ENCODE data around the gene NHS. TPM values are rescaled to one million over a fixed set of nuclear protein-coding genes. Genes with fewer than 3 reads are reported as not detected.

NHS gene
- total RNA-seq, 3 donors from 2014 or later, result 8.5 to 11.2 (median 8.8) TPM

- H3K27me3 ChIP-seq, result peaks cover 0 to 11% of the 10 kb centered on the region in 2 donors
- no peaks in the 10 kb centered on the region for H3K36me3 ChIP-seq
- H3K9me3 ChIP-seq, result no peaks in the 10 kb centered on the region
- no peak overlapping the region for H3K27ac ChIP-seq
- TF ChIP-seq POLR2A (IDR thresholded peaks at IDR 0.05), result no peak
- intact Hi-C loops (cut with DNase I; ENCODE audit: low total_unique reads), result no loop called here
- no peaks in the 10 kb centered on the region for H3K4me1 ChIP-seq
- DNase-seq (ENCODE audit: low spot score in 2 of 2), result no peak
- H3K4me3 ChIP-seq, result no peak overlapping the region
Measured at GRCh38 chrX:17520016-17520615, 145.1 kb downstream of the NHS start.

GRCh38 chrX:17521871-17522693, 147.1 kb downstream of the NHS start:
- Histone ChIP-seq H3K9me3 (no peaks in the 10 kb centered on the region), H3K4me1 (no peaks in the 10 kb centered on the region), H3K27me3 (peaks cover 0 to 7% of the 10 kb centered on the region in 2 donors), H3K4me3 (no peak overlapping the region), H3K27ac (no peak overlapping the region), H3K36me3 (no peaks in the 10 kb centered on the region)
- no peak for DNase-seq (ENCODE audit: low spot score in 2 of 2)
- no peak for TF ChIP-seq POLR2A (IDR thresholded peaks at IDR 0.05)
- no peak for TF ChIP-seq POLR2AphosphoS5 (IDR thresholded peaks at IDR 0.05)
- TF ChIP-seq CTCF (IDR thresholded peaks at IDR 0.05), result no peak
- intact Hi-C loops (cut with DNase I; ENCODE audit: low total_unique reads), result no loop called here

GRCh38 chrX:17525266-17525665, 150.3 kb downstream of the NHS start:
- Histone ChIP-seq H3K4me3 (no peak overlapping the region), H3K4me1 (no peaks in the 10 kb centered on the region), H3K27ac (no peak overlapping the region), H3K27me3 (peaks cover 0 to 13% of the 10 kb centered on the region in 2 donors), H3K36me3 (no peaks in the 10 kb centered on the region), H3K9me3 (no peaks in the 10 kb centered on the region)
- no peak for DNase-seq (ENCODE audit: low spot score in 2 of 2)
- TF ChIP-seq CTCF (IDR thresholded peaks at IDR 0.05), result no peak
- no peak for TF ChIP-seq POLR2AphosphoS5 (IDR thresholded peaks at IDR 0.05)
- no peak for TF ChIP-seq POLR2A (IDR thresholded peaks at IDR 0.05)
- intact Hi-C loops (cut with DNase I; ENCODE audit: low total_unique reads), result no loop called here

- intact Hi-C loops (cut with DNase I; ENCODE audit: low total_unique reads), result no loop called here
- Histone ChIP-seq H3K27me3 (peaks cover 0 to 13% of the 10 kb centered on the region in 2 donors), H3K27ac (peak overlapping the region in 1 of 2 donors; percentile 32), H3K4me3 (no peak overlapping the region), H3K9me3 (no peaks in the 10 kb centered on the region), H3K36me3 (no peaks in the 10 kb centered on the region), H3K4me1 (no peaks in the 10 kb centered on the region)
- DNase-seq (ENCODE audit: low spot score in 2 of 2), result no peak
- TF ChIP-seq POLR2A (IDR thresholded peaks at IDR 0.05) (no peak), CTCF (IDR thresholded peaks at IDR 0.05) (no peak), POLR2AphosphoS5 (IDR thresholded peaks at IDR 0.05) (no peak)
Measured at GRCh38 chrX:17525762-17526555, 151.0 kb downstream of the NHS start.

GRCh38 chrX:17527135-17527701, 152.2 kb downstream of the NHS start:
- Histone ChIP-seq H3K4me3 (no peak overlapping the region), H3K4me1 (no peaks in the 10 kb centered on the region), H3K27ac (no peak overlapping the region), H3K27me3 (peaks cover 0 to 19% of the 10 kb centered on the region in 2 donors), H3K9me3 (no peaks in the 10 kb centered on the region), H3K36me3 (no peaks in the 10 kb centered on the region)
- intact Hi-C loops (cut with DNase I; ENCODE audit: low total_unique reads), result no loop called here
- DNase-seq (ENCODE audit: low spot score in 2 of 2), result no peak
- TF ChIP-seq POLR2A (IDR thresholded peaks at IDR 0.05), result no peak
- no peak for TF ChIP-seq POLR2AphosphoS5 (IDR thresholded peaks at IDR 0.05)
- TF ChIP-seq CTCF (IDR thresholded peaks at IDR 0.05), result no peak
